Upper lobe of left lung (tissue), 4 donors: Measurements from ENCODE around the gene ADAMTS14.

ENCODE experiments used
- EP300 ChIP-seq, 4 donors: sonication (generic); formaldehyde crosslinking; IDR thresholded peaks; one replicate each; pipeline ENCODE4 v1.5.1; 2017; ENCODE audit warnings: antibody characterized with exemption in 4 of 4, control low read depth in 2 of 4
- TF ChIP-seq, protein P1 (sequence below), 6 experiments: fragments of 450-650 bp in 4 of 6; fragments of 200-600 bp in 2 of 6; sonication (generic) in 2 of 6; IDR thresholded peaks; one replicate each; pipeline ENCODE4 v1.5.1; 2016 to 2019; ENCODE audit warnings: antibody characterized with exemption in 6 of 6

DNA sequence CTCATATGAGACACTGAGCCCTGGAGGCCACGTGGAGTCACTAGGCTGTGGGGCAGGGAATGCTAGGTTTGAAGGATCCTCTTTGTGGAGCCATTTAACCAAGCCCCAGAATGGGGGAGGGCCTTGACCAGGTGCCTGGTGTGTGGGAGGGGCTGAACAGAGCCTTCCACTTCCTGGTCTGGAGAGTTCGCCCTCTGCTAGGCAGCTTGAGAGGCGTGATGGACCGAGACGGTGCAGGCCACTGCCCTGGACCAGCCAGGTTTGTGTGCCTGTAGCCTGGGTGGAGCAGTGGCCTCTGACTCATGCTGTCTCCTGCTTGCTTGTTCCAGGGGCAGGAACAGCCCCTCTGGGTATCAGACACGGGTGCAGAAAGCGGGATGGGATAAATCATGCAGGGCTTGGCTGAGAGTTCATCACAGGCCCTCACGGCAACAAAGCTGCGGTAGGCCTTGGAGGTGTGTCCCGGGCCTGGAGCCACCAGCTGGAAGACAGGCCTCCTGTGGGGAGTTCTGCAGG lies 27.4 kb downstream of the ADAMTS14 start:
- TF ChIP-seq, protein P1, sequence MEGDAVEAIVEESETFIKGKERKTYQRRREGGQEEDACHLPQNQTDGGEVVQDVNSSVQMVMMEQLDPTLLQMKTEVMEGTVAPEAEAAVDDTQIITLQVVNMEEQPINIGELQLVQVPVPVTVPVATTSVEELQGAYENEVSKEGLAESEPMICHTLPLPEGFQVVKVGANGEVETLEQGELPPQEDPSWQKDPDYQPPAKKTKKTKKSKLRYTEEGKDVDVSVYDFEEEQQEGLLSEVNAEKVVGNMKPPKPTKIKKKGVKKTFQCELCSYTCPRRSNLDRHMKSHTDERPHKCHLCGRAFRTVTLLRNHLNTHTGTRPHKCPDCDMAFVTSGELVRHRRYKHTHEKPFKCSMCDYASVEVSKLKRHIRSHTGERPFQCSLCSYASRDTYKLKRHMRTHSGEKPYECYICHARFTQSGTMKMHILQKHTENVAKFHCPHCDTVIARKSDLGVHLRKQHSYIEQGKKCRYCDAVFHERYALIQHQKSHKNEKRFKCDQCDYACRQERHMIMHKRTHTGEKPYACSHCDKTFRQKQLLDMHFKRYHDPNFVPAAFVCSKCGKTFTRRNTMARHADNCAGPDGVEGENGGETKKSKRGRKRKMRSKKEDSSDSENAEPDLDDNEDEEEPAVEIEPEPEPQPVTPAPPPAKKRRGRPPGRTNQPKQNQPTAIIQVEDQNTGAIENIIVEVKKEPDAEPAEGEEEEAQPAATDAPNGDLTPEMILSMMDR (IDR thresholded peaks at IDR 0.05): no peak
- no peak for TF ChIP-seq EP300 (IDR thresholded peaks at IDR 0.05)
